Panc1 (cell line): ENCODE measurements around the gene TP63. TPM values are rescaled to one million over a fixed set of nuclear protein-coding genes. Genes with fewer than 3 reads are reported as not detected.

Source experiments
- ATAC-seq: fragments of 200-7000 bp; cut with Tn5 transposase; 2 replicates; pipeline ENCODE4 v1.9.1; 2020; ENCODE audit warnings: mild to moderate bottlenecking, moderate library complexity
- BruUV-seq: library from RNA; stranded (reverse); fragments of 400-500 nt; replicated peaks from 2 replicates; lab custom pipeline; 2021; lab: Mats Ljungman, UMichigan
- CTCF ChIA-PET: fragments of 300-600 bp; sonication (Branson Sonifier 250); formaldehyde crosslinking; loops from one replicate; lab custom pipeline; 2022; ENCODE audit warnings: antibody characterized with exemption; lab: Charles Lee
- POLR2A ChIA-PET: fragments of 300-600 bp; sonication (Branson Sonifier 250); formaldehyde crosslinking; loops from one replicate; lab custom pipeline; 2022; ENCODE audit warnings: antibody characterized with exemption; lab: Charles Lee
- DNase-seq: peaks from one replicate; pipeline ENCODE4 v3.0.0-alpha.2; 2010; ENCODE audit warnings: low read depth, low spot score
- H3K27ac ChIP-seq: 2 replicates; pipeline ENCODE4 v1.5.1; 2011; ENCODE audit warnings: mild to moderate bottlenecking, low read length, inconsistent platforms
- H3K27me3 ChIP-seq: fragments of 200-500 bp; sonication (Bioruptor generic); 2 replicates; pipeline ENCODE4 v1.6.0; 2014; ENCODE audit warnings: low read length, inconsistent platforms; ENCODE audit not compliant: control insufficient read depth, insufficient read depth
- H3K36me3 ChIP-seq: fragments of 200-500 bp; sonication (Bioruptor generic); 2 replicates; pipeline ENCODE4 v1.5.1; 2014; ENCODE audit warnings: inconsistent platforms, mild to moderate bottlenecking, low read length, moderate library complexity; ENCODE audit not compliant: control insufficient read depth, insufficient read depth
- H3K4me1 ChIP-seq: 2 replicates; pipeline ENCODE4 v1.5.1; 2011; ENCODE audit warnings: inconsistent platforms, mild to moderate bottlenecking, low read length, moderate library complexity; ENCODE audit not compliant: control insufficient read depth, insufficient read depth
- H3K4me3 ChIP-seq, 2 experiments: 2 replicates each; pipeline ENCODE4 v1.5.1; 2011 to 2012; ENCODE audit warnings: low read depth in 2 of 2, low read length in 2 of 2, mild to moderate bottlenecking in 2 of 2, inconsistent platforms in 1 of 2, moderate library complexity in 1 of 2
- H3K9me3 ChIP-seq: fragments of 200-500 bp; sonication (Bioruptor generic); 2 replicates; pipeline ENCODE4 v1.5.1; 2014; ENCODE audit warnings: low read depth, mild to moderate bottlenecking, inconsistent platforms, low read length, moderate library complexity; ENCODE audit not compliant: control insufficient read depth, insufficient read depth
- CTCF ChIP-seq: fragments of 450-650 bp; IDR thresholded peaks from 2 replicates; pipeline ENCODE4 v1.5.1; 2017; ENCODE audit warnings: mild to moderate bottlenecking
- POLR2AphosphoS5 ChIP-seq: IDR thresholded peaks from 2 replicates; pipeline ENCODE4 v1.6.1; 2012; ENCODE audit warnings: mild to moderate bottlenecking, low read depth, low read length, moderate library complexity
- SIN3A ChIP-seq: IDR thresholded peaks from 2 replicates; pipeline ENCODE4 v1.6.1; 2012; ENCODE audit warnings: low read depth, mild to moderate bottlenecking, low read length, moderate library complexity, borderline replicate concordance; ENCODE audit not compliant: insufficient read depth
- TCF7L2 ChIP-seq: IDR thresholded peaks from 2 replicates; pipeline ENCODE4 v1.6.1; 2011; ENCODE audit warnings: mild to moderate bottlenecking, low read depth, low read length, inconsistent platforms
- in situ Hi-C: cut with HindIII; loops from 2 replicates; pipeline ENCODE4 v1.10.0; 2016; ENCODE audit warnings: low sequenced_read_pairs, low pct_unique_long_range_greater_than_20kb
- intact Hi-C: fragments of 100-400 bp; cut with micrococcal nuclease; formaldehyde crosslinking; loops from one replicate; pipeline ENCODE4 v1.10.0; 2022; ENCODE audit not compliant: unreplicated experiment
- total RNA-seq: library from RNA; stranded (reverse); gene quantifications from one replicate; pipeline ENCODE4 v1.2.1, GENCODE V29; 2021; ENCODE audit not compliant: unreplicated experiment

The TP63 gene
- total RNA-seq, 1 experiment from 2014 or later: 0.51 TPM

- TF ChIP-seq SIN3A (no peak), TCF7L2 (no peak), CTCF (no peak)
- ATAC-seq: no peak
- ChIA-PET POLR2A (no interaction called here), CTCF (no interaction called here)
- no peak overlapping the region for H3K27ac ChIP-seq
- H3K36me3 ChIP-seq: no peaks in the 10 kb centered on the region
- in situ Hi-C loops (no loop called here), intact Hi-C loops (no loop called here)
- BruUV-seq: no TSS peak
- no peak overlapping the region for H3K4me3 ChIP-seq
- no peaks in the 10 kb centered on the region for H3K27me3 ChIP-seq
- no peaks in the 10 kb centered on the region for H3K9me3 ChIP-seq
- DNase-seq: no peak
- no peaks in the 10 kb centered on the region for H3K4me1 ChIP-seq
Observed at GRCh38 chr3:189871418-189871817, 240.2 kb downstream of the TP63 start.

DNA sequence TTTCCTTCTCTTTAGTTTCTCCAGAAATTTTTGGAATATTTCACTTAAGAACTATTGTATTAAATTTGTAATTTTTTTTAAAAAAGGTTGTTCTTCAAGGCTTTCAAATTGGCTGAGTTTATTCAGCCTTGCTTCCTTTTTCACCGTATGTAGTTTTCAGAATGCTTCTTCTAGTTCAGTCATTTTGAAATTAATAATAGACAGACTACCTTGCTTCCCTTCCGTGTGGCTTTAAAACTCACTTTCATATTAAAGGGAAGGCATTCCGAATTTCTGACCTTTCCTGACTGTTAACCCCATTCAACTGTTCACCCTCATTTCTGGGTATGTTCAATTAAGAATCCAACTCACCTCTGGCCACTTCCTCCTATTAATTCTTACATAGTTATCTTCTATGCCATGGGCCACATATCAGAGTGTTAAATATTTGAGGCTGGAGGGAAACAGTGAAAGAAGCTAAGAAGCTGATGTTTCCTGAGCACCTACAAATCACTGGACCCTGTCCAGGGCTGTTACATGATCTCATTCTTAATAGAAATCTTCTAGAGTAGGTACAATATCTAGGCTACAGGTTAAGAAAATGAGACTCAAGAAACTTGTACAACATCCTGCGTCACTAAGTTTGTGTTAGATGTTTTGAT, 252.0 kb downstream of the TP63 start:
- no peak for ATAC-seq
- TF ChIP-seq TCF7L2 (no peak), POLR2AphosphoS5 (no peak), SIN3A (no peak)
- no peaks in the 10 kb centered on the region for H3K4me1 ChIP-seq
- H3K9me3 ChIP-seq: no peaks in the 10 kb centered on the region
- in situ Hi-C loops (no loop called here), intact Hi-C loops (no loop called here)
- H3K27ac ChIP-seq: no peak overlapping the region
- H3K27me3 ChIP-seq: no peaks in the 10 kb centered on the region
- DNase-seq: no peak
- POLR2A ChIA-PET: no interaction called here
- H3K36me3 ChIP-seq: no peaks in the 10 kb centered on the region
- CTCF ChIA-PET: no interaction called here
- no TSS peak for BruUV-seq
- no peak overlapping the region for H3K4me3 ChIP-seq

DNA sequence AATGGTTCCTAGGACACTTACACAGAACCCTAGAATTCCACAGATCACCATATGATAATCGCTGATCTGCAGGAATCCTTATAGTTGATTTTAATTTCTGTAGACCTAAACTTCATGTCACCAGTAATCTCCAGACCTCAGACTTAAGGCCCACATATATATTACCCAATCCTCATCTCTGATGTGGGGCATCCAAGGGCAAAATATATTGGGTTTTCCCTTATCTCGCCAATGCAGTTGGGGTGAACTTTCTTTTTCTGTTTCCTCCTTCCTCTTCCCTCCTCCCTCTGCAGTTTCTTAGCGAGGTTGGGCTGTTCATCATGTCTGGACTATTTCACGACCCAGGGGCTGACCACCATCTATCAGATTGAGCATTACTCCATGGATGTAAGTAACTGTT, 259.3 kb downstream of the TP63 start:
- no TSS peak for BruUV-seq

More for the DNA sequence above, 259.3 kb downstream of the TP63 start:
- H3K4me3 ChIP-seq: no peak overlapping the region
- no peak for DNase-seq
- CTCF ChIA-PET: no interaction called here
- H3K4me1 ChIP-seq: no peaks in the 10 kb centered on the region
- TF ChIP-seq POLR2AphosphoS5 (no peak), CTCF (no peak)
- in situ Hi-C loops (no loop called here), intact Hi-C loops (no loop called here)
- no peak for ATAC-seq
- no peaks in the 10 kb centered on the region for H3K36me3 ChIP-seq
- H3K9me3 ChIP-seq: no peaks in the 10 kb centered on the region
- POLR2A ChIA-PET: no interaction called here
- no peak overlapping the region for H3K27ac ChIP-seq
- H3K27me3 ChIP-seq: no peaks in the 10 kb centered on the region
